ENCODE data around the gene MYH15. TPM values are rescaled to one million over a fixed set of nuclear protein-coding genes. Genes with fewer than 3 reads are reported as not detected.

The MYH15 gene
- total RNA-seq, 1 donor from 2014 or later, result 0.23 TPM

- Mint-ChIP-seq H3K36me3 (ENCODE audit: low read depth, unreplicated experiment) (no peaks in the 10 kb centered on the region), H3K9me3 (ENCODE audit: unreplicated experiment) (no peaks in the 10 kb centered on the region), H3K4me1 (ENCODE audit: unreplicated experiment) (no peaks in the 10 kb centered on the region), H3K27ac (ENCODE audit: unreplicated experiment) (no peak overlapping the region), H3K4me3 (ENCODE audit: unreplicated experiment) (no peak overlapping the region), H3K27me3 (ENCODE audit: unreplicated experiment) (peaks cover 1% of the 10 kb centered on the region)
- no peak for DNase-seq (ENCODE audit: low spot score)
- TF ChIP-seq, protein P1, sequence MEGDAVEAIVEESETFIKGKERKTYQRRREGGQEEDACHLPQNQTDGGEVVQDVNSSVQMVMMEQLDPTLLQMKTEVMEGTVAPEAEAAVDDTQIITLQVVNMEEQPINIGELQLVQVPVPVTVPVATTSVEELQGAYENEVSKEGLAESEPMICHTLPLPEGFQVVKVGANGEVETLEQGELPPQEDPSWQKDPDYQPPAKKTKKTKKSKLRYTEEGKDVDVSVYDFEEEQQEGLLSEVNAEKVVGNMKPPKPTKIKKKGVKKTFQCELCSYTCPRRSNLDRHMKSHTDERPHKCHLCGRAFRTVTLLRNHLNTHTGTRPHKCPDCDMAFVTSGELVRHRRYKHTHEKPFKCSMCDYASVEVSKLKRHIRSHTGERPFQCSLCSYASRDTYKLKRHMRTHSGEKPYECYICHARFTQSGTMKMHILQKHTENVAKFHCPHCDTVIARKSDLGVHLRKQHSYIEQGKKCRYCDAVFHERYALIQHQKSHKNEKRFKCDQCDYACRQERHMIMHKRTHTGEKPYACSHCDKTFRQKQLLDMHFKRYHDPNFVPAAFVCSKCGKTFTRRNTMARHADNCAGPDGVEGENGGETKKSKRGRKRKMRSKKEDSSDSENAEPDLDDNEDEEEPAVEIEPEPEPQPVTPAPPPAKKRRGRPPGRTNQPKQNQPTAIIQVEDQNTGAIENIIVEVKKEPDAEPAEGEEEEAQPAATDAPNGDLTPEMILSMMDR (IDR thresholded peaks at IDR 0.05; ENCODE audit: unreplicated experiment), result no peak
These were observed 13.1 kb downstream of the MYH15 start for GRCh38 chr3:108497271-108497670.

DNA sequence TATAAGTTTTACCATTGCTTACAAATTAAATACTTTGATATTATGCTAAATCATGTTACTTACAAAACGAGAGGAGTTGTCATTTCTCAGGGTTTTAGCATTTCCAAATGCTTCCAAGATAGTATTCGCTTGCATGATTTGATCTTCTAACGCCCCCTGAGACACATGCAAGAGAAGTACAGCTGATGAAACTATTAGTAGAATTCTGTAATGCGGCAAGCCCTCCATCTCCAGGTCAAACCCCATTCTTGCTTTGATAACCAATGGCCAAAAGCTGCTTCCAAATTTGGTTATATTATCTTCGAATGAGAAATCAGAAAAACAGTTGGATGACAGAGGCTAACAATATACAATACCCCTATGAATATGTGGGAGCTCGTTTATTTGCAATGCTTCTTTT is 14.7 kb downstream of the MYH15 start:
- Mint-ChIP-seq H3K4me3 (ENCODE audit: unreplicated experiment) (no peak overlapping the region), H3K4me1 (ENCODE audit: unreplicated experiment) (no peaks in the 10 kb centered on the region), H3K27ac (ENCODE audit: unreplicated experiment) (no peak overlapping the region), H3K36me3 (ENCODE audit: low read depth, unreplicated experiment) (no peaks in the 10 kb centered on the region), H3K27me3 (ENCODE audit: unreplicated experiment) (peaks cover 1% of the 10 kb centered on the region), H3K9me3 (ENCODE audit: unreplicated experiment) (no peaks in the 10 kb centered on the region)
- TF ChIP-seq, protein P1 (IDR thresholded peaks at IDR 0.05; ENCODE audit: unreplicated experiment), result no peak
- no peak for DNase-seq (ENCODE audit: low spot score)

DNA sequence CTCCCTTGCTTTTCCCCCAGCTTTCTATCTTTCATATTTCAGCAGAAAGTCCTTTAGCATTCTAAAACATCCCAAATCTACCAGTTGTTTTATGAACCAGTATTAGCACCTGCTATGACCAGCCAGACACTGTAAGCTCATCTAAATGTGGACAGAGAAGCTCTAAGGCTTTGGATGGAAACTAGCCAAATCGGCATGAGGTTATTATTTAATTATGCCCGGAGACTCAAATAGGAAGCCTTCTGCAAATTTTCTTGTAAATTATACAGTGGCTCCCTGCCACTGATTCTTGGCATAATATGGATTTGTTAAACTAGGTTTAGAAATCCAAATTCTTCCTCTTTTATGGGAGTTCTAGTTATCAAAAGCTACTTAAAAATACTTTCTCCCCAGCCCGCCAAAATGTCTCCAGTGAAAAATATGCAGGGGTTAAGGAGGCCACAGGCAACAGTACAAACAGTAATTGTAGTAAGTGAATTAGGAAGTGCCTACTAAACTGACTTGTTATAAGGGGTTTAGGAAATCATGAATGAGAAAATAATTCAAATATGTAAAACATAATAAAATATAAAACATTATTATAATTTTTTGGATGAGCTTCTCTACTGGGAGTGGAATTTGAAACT is 15.4 kb downstream of the MYH15 start:
- DNase-seq (ENCODE audit: low spot score), result no peak
- H3K9me3 Mint-ChIP-seq (ENCODE audit: unreplicated experiment), result no peaks in the 10 kb centered on the region
- H3K4me3 Mint-ChIP-seq (ENCODE audit: unreplicated experiment), result no peak overlapping the region
- no peaks in the 10 kb centered on the region for H3K4me1 Mint-ChIP-seq (ENCODE audit: unreplicated experiment)
- no peaks in the 10 kb centered on the region for H3K36me3 Mint-ChIP-seq (ENCODE audit: low read depth, unreplicated experiment)
- H3K27ac Mint-ChIP-seq (ENCODE audit: unreplicated experiment), result no peak overlapping the region
- TF ChIP-seq, protein P1 (IDR thresholded peaks at IDR 0.05; ENCODE audit: unreplicated experiment), result no peak
- peaks cover 1% of the 10 kb centered on the region for H3K27me3 Mint-ChIP-seq (ENCODE audit: unreplicated experiment)

DNA sequence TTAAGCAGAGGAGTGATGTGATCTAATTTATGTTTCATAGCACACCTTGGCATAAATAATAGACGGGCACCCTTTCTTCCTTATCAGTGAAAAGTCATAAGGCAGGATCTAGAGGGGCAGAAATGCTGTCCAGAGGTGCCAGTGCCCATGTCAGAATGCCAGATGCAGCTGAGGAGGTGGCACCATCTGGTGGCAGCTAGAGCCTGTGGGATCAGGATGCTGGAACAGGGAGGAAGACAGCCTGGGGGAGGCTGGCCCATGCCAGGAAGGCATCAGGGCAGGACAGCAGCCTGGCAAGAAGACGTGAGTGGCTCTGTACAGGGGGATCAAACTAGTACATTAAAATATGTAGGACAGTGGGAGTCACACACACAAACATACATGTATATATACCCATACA is 16.5 kb downstream of the MYH15 start:
- DNase-seq (ENCODE audit: low spot score), result peak; percentile 9
- peaks cover 1% of the 10 kb centered on the region for H3K27me3 Mint-ChIP-seq (ENCODE audit: unreplicated experiment)
- H3K27ac Mint-ChIP-seq (ENCODE audit: unreplicated experiment), result no peak overlapping the region
- no peaks in the 10 kb centered on the region for H3K36me3 Mint-ChIP-seq (ENCODE audit: low read depth, unreplicated experiment)
- TF ChIP-seq, protein P1 (IDR thresholded peaks at IDR 0.05; ENCODE audit: unreplicated experiment), result no peak
- no peaks in the 10 kb centered on the region for H3K9me3 Mint-ChIP-seq (ENCODE audit: unreplicated experiment)
- H3K4me1 Mint-ChIP-seq (ENCODE audit: unreplicated experiment), result no peaks in the 10 kb centered on the region
- H3K4me3 Mint-ChIP-seq (ENCODE audit: unreplicated experiment), result no peak overlapping the region

DNA sequence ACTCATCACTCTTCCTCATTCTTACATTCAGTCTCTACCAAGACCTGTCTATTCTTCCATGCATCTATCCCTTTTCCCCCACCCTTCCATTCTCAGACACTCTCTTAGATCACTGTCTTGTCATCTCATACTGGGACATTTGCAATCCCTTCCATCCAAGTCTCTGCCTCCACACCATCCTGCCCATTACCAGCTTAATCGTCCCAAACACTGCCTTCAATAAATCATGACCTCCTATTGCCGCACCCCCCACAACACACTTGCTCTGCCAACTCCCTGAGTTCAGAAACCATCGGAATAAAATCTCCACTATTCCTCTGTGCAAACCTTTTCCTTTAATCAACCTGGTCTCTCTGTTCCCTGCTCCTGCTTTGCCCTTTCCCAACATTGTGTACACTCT is 18.9 kb downstream of the MYH15 start:
- peaks cover 1% of the 10 kb centered on the region for H3K27me3 Mint-ChIP-seq (ENCODE audit: unreplicated experiment)
- H3K36me3 Mint-ChIP-seq (ENCODE audit: low read depth, unreplicated experiment), result no peaks in the 10 kb centered on the region
- TF ChIP-seq, protein P1 (IDR thresholded peaks at IDR 0.05; ENCODE audit: unreplicated experiment), result no peak
- no peak overlapping the region for H3K4me3 Mint-ChIP-seq (ENCODE audit: unreplicated experiment)
- H3K9me3 Mint-ChIP-seq (ENCODE audit: unreplicated experiment), result no peaks in the 10 kb centered on the region
- H3K4me1 Mint-ChIP-seq (ENCODE audit: unreplicated experiment), result no peaks in the 10 kb centered on the region
- no peak overlapping the region for H3K27ac Mint-ChIP-seq (ENCODE audit: unreplicated experiment)
- no peak for DNase-seq (ENCODE audit: low spot score)
